ENCODE data around the gene CELSR1. TPM values are rescaled to one million over a fixed set of nuclear protein-coding genes. Genes with fewer than 3 reads are reported as not detected.

Gene CELSR1
- total RNA-seq, 1 donor from 2014 or later = 27.6 TPM

DNA sequence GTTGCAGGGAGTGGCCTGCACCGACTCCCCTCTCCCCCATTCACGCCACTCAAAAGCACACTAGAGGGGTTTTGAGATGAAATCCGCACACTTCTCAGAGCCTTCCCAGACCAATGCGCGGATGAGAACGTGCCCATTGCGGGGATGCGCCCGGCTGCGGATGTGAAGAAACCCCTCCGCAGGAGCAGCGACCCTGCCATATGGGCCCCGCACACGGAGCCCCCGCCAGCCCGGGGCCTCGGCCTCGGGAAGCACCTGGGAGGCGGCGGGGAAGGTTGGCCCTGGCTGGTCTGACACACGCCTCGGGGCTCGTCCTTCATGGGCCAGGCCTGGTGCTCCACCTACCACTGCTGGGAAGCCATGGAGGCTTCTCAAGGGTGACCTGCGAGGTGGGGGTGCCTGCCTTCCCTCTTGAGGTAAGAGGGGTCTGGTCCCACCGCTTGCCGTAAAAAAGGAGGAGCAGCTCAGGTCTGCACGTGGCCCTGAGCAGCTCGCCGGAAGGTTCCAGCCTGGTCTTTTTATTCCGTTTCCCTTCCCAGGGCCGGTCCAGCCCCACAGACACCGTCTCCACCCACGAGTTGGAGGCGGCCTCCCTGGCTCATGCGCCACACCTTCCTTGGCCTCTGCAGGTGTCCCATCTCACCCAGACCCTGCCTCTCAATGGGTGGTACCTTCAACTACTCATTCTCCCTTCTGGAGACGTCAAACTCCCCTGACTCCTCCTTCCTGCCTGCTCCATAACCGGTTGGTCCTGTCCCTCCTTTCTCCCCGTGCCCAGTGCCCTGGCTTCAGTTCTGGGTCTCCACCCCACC lies 162.6 kb downstream of the CELSR1 start:
- Histone ChIP-seq H3K4me1 (ENCODE audit: insufficient read depth, low read length) (peaks cover 15% of the 10 kb centered on the region), H2AFZ (ENCODE audit: low read depth, low read length) (no peak overlapping the region), H3K36me3 (ENCODE audit: insufficient read depth, low read length) (no peaks in the 10 kb centered on the region), H3K9ac (ENCODE audit: low read length) (no peak overlapping the region), H4K20me1 (ENCODE audit: insufficient read depth, low read length) (no peaks in the 10 kb centered on the region), H3K9me3 (ENCODE audit: insufficient read depth, low read depth, low read length) (peaks cover 2% of the 10 kb centered on the region), H3K4me3 (ENCODE audit: insufficient read depth, low read depth, low read length) (no peak overlapping the region), H3K27ac (ENCODE audit: low read depth, low read length) (no peak overlapping the region), H3K27me3 (ENCODE audit: insufficient read depth, low read length) (peaks cover 5% of the 10 kb centered on the region), H3K79me2 (ENCODE audit: insufficient read depth, low read length) (no peaks in the 10 kb centered on the region), H3K4me2 (ENCODE audit: low read length) (peak overlapping the region; percentile 25)
- peaks cover 13% of the 10 kb centered on the region for H3K27me3 Mint-ChIP-seq (ENCODE audit: low read depth, unreplicated experiment)
- H3K4me1 Mint-ChIP-seq (ENCODE audit: low read depth, unreplicated experiment) = peaks cover 3% of the 10 kb centered on the region
- H3K36me3 Mint-ChIP-seq (ENCODE audit: low read depth, unreplicated experiment) = peaks cover 44% of the 10 kb centered on the region
- no peak for TF ChIP-seq EZH2 (IDR thresholded peaks at IDR 0.05; ENCODE audit: insufficient read depth, low read length)
- TF ChIP-seq CTCF (IDR thresholded peaks at IDR 0.05; ENCODE audit: insufficient read depth, low read depth, low read length) = no peak
- peaks cover 19% of the 10 kb centered on the region for H3K9me3 Mint-ChIP-seq (ENCODE audit: unreplicated experiment)
- no peak overlapping the region for H3K4me3 Mint-ChIP-seq (ENCODE audit: unreplicated experiment)
- no peak for DNase-seq (ENCODE audit: low read depth)
- H3K27ac Mint-ChIP-seq (ENCODE audit: unreplicated experiment) = no peak overlapping the region
- no peak for FAIRE-seq

- Histone ChIP-seq H3K9me3 (ENCODE audit: insufficient read depth, low read depth, low read length) (peaks cover 2% of the 10 kb centered on the region), H3K4me1 (ENCODE audit: insufficient read depth, low read length) (peaks cover 15% of the 10 kb centered on the region), H4K20me1 (ENCODE audit: insufficient read depth, low read length) (no peaks in the 10 kb centered on the region), H3K27me3 (ENCODE audit: insufficient read depth, low read length) (peaks cover 2% of the 10 kb centered on the region), H2AFZ (ENCODE audit: low read depth, low read length) (no peak overlapping the region), H3K4me2 (ENCODE audit: low read length) (peak overlapping the region; percentile 25), H3K79me2 (ENCODE audit: insufficient read depth, low read length) (no peaks in the 10 kb centered on the region), H3K27ac (ENCODE audit: low read depth, low read length) (no peak overlapping the region), H3K4me3 (ENCODE audit: insufficient read depth, low read depth, low read length) (no peak overlapping the region), H3K9ac (ENCODE audit: low read length) (no peak overlapping the region), H3K36me3 (ENCODE audit: insufficient read depth, low read length) (no peaks in the 10 kb centered on the region)
- H3K27ac Mint-ChIP-seq (ENCODE audit: unreplicated experiment) = no peak overlapping the region
- H3K4me3 Mint-ChIP-seq (ENCODE audit: unreplicated experiment) = no peak overlapping the region
- no peak for FAIRE-seq
- peaks cover 41% of the 10 kb centered on the region for H3K36me3 Mint-ChIP-seq (ENCODE audit: low read depth, unreplicated experiment)
- no peak for TF ChIP-seq CTCF (IDR thresholded peaks at IDR 0.05; ENCODE audit: insufficient read depth, low read depth, low read length)
- no peak for TF ChIP-seq EZH2 (IDR thresholded peaks at IDR 0.05; ENCODE audit: insufficient read depth, low read length)
- H3K9me3 Mint-ChIP-seq (ENCODE audit: unreplicated experiment) = peaks cover 19% of the 10 kb centered on the region
- peak; percentile 48 for DNase-seq (ENCODE audit: low read depth)
- H3K4me1 Mint-ChIP-seq (ENCODE audit: low read depth, unreplicated experiment) = peaks cover 3% of the 10 kb centered on the region
- H3K27me3 Mint-ChIP-seq (ENCODE audit: low read depth, unreplicated experiment) = peaks cover 9% of the 10 kb centered on the region
These were observed 163.3 kb downstream of the CELSR1 start for GRCh38 chr22:46373921-46374662.
